Activated naive CD4-positive, alpha-beta T cell treated with anti-CD3 and anti-CD28 coated beads, Interleukin-2, amount 10 ng/mL, durations not matched to agents 7 days and 5 days (primary cell): ENCODE data around the gene SLC25A25.

Experiments used
- CTCF ChIA-PET: fragments of 350-600 bp; sonication (Branson Sonifier 250); formaldehyde crosslinking; loops from one replicate; lab custom pipeline; 2021; ENCODE audit warnings: antibody characterized with exemption; lab: Charles Lee
- DNase-seq: peaks from one replicate; pipeline ENCODE4 v3.0.0-alpha.2; 2020
- H3K27ac Mint-ChIP-seq: one replicate; pipeline ENCODE4 v1.8.0; 2021; ENCODE audit warnings: mild to moderate bottlenecking, moderate library complexity, mixed read lengths
- H3K27me3 Mint-ChIP-seq: one replicate; pipeline ENCODE4 v1.8.0; 2021; ENCODE audit warnings: mild to moderate bottlenecking, mixed read lengths
- H3K36me3 Mint-ChIP-seq: one replicate; pipeline ENCODE4 v1.8.0; 2021; ENCODE audit warnings: mixed read lengths
- H3K4me1 Mint-ChIP-seq: one replicate; pipeline ENCODE4 v1.8.0; 2021; ENCODE audit warnings: mixed read lengths
- H3K4me3 Mint-ChIP-seq: one replicate; pipeline ENCODE4 v1.8.0; 2021; ENCODE audit warnings: mild to moderate bottlenecking, moderate library complexity, mixed read lengths
- H3K9me3 Mint-ChIP-seq: one replicate; pipeline ENCODE4 v1.8.0; 2021; ENCODE audit warnings: mixed read lengths

The SLC25A25 gene

GRCh38 chr9:128153947-128154695, 86.1 kb downstream of the SLC25A25 start:
- no peaks in the 10 kb centered on the region for H3K9me3 Mint-ChIP-seq
- H3K4me1 Mint-ChIP-seq, result peaks cover 2% of the 10 kb centered on the region
- H3K27ac Mint-ChIP-seq, result no peak overlapping the region
- CTCF ChIA-PET, result no interaction called here
- H3K36me3 Mint-ChIP-seq, result no peaks in the 10 kb centered on the region
- H3K4me3 Mint-ChIP-seq, result no peak overlapping the region
- DNase-seq, result no peak
- peaks cover 29% of the 10 kb centered on the region for H3K27me3 Mint-ChIP-seq

- peaks cover 9% of the 10 kb centered on the region for H3K4me1 Mint-ChIP-seq
- H3K9me3 Mint-ChIP-seq, result no peaks in the 10 kb centered on the region
- H3K36me3 Mint-ChIP-seq, result no peaks in the 10 kb centered on the region
- DNase-seq, result no peak
- no peak overlapping the region for H3K4me3 Mint-ChIP-seq
- CTCF ChIA-PET, result interaction anchor here (1.4 kb wide), 1 partner anchor 30 kb away, joined by 6 read pairs; no protein-coding TSS in a partner anchor
- H3K27me3 Mint-ChIP-seq, result peaks cover 17% of the 10 kb centered on the region
- no peak overlapping the region for H3K27ac Mint-ChIP-seq
Observed at GRCh38 chr9:128155736-128156500, 87.9 kb downstream of the SLC25A25 start.
